Gastroesophageal sphincter (tissue), 4 donors: ENCODE measurements around the gene GPAT2. TPM values are rescaled to one million over a fixed set of nuclear protein-coding genes. Genes with fewer than 3 reads are reported as not detected.
"Not testable (repeated sequence)": the region's sequence is repeated elsewhere in the genome, so short reads cannot be mapped to it uniquely, and the experiment has no call there.

Experiments used
- ATAC-seq: fragments of 150-250 bp; one replicate; pipeline ENCODE4 v1.9.1; 2016; ENCODE audit warnings: mild to moderate bottlenecking, moderate library complexity
- H3K27ac ChIP-seq, 4 donors: fragments of 200-600 bp; sonication (generic) in 3 of 4; 1 replicate in 3 of 4; 2 replicates in 1 of 4; pipeline ENCODE4 v1.5.1; 2016 to 2019
- H3K27me3 ChIP-seq: fragments of 200-600 bp; sonication (generic); one replicate; pipeline ENCODE4 v1.5.1; 2019
- H3K36me3 ChIP-seq, 2 donors: fragments of 200-600 bp; sonication (generic); one replicate each; pipeline ENCODE4 v1.5.1; 2019; ENCODE audit warnings: control low read depth in 1 of 2
- H3K4me1 ChIP-seq, 3 donors: fragments of 200-600 bp; sonication (generic); 1 replicate in 2 of 3; 2 replicates in 1 of 3; pipeline ENCODE4 v1.5.1; 2016 to 2019; ENCODE audit warnings: control low read depth in 2 of 3
- H3K4me3 ChIP-seq, 2 donors: fragments of 200-600 bp; sonication (generic); one replicate each; pipeline ENCODE4 v1.5.1; 2019; ENCODE audit warnings: mild to moderate bottlenecking in 1 of 2, moderate library complexity in 1 of 2
- H3K9me3 ChIP-seq, 3 donors: fragments of 200-600 bp; sonication (generic); one replicate each; pipeline ENCODE4 v1.5.1; 2017 to 2019; ENCODE audit warnings: control low read depth in 2 of 3
- EP300 ChIP-seq: sonication (generic); formaldehyde crosslinking; IDR thresholded peaks from one replicate; pipeline ENCODE4 v1.6.1; 2017; ENCODE audit warnings: antibody characterized with exemption, mild to moderate bottlenecking
- POLR2A ChIP-seq, 2 donors: fragments of 450-650 bp; IDR thresholded peaks; one replicate each; pipeline ENCODE4 v1.6.1; 2017; ENCODE audit warnings: antibody characterized with exemption in 2 of 2, mild to moderate bottlenecking in 2 of 2, moderate library complexity in 1 of 2
- POLR2AphosphoS5 ChIP-seq: sonication (generic); formaldehyde crosslinking; IDR thresholded peaks from one replicate; pipeline ENCODE4 v1.6.1; 2017; ENCODE audit warnings: antibody characterized with exemption
- WGBS, 2 donors: methylation state at CpG; one replicate each; pipeline ENCODE4 v1.1.5; 2018; ENCODE audit warnings: low coverage in 1 of 2; 5-methylcytosine and 5-hydroxymethylcytosine counted together
- total RNA-seq, 4 donors: library from RNA; depleted of rRNA; stranded (reverse); fragments of >200 nt; gene quantifications; one replicate each; pipeline ENCODE4 v1.1.0, GENCODE V29; 2016
- TF ChIP-seq, protein P1 (sequence below), 4 experiments: fragments of 200-600 bp in 2 of 4; fragments of 450-650 bp in 2 of 4; sonication (generic) in 1 of 4; IDR thresholded peaks; one replicate each; pipeline ENCODE4 v1.5.1; 2017 to 2019; ENCODE audit warnings: antibody characterized with exemption in 4 of 4, mild to moderate bottlenecking in 2 of 4, moderate library complexity in 2 of 4

GPAT2 gene
- total RNA-seq, 4 donors from 2014 or later = 1.9 to 8.4 (median 3.9) TPM

DNA sequence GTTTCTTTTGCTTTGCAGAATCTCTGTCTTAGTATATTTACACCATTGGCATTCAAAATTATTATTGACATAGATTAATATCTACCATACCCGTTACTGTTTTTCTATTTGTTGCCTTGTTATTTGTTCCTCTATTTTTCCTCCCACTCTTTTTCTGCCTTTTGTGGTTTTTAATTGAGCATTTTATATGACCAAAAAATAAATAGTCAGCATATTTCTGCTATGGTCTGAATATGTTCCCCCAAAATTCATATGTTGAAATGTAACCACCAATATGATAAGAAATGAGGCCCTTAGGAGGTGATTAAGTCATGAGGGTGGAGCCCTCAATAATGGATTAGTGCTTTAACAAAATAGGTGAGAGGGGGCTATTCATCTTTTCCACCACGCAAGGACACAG, 46.3 kb upstream of the GPAT2 start:
- Histone ChIP-seq H3K27me3 (no peaks in the 10 kb centered on the region), H3K36me3 (no peaks in the 10 kb centered on the region)
- WGBS, 2 donors = 92% methylated on average over 2 of the region's 2 CpGs; no CpG with 5 or more reads in 1 of the 2 donors

DNA sequence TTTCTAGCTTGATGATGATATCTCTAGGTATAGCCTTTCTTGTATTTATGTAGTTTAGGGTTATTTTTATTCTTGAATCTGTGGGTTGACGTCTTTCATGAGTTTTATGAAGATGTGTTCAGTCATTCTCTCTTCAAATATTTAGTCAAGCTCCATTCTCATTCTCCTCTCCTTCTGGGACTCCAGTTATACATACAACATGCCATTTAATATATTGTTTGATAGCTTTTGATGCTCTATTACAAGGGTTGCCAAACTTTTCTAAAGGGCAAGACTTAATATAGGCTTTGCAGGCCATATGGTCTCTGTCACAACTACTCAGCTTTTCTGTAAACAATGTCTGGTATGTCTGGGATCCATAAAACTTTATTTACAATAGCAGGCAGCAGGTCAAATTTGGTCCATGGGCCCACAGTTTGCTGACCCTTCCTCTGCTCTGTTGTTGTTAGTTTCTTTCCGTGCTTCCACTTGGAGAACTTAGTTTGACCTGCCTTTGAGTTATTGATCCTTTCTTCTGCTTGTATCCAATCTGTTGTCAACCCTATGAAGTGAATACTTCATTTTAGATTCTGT, 40.6 kb upstream of the GPAT2 start:
- TF ChIP-seq EP300 (no peak), POLR2AphosphoS5 (no peak), POLR2A (IDR thresholded peaks at IDR 0.05) (no peak)
- TF ChIP-seq, protein P1, sequence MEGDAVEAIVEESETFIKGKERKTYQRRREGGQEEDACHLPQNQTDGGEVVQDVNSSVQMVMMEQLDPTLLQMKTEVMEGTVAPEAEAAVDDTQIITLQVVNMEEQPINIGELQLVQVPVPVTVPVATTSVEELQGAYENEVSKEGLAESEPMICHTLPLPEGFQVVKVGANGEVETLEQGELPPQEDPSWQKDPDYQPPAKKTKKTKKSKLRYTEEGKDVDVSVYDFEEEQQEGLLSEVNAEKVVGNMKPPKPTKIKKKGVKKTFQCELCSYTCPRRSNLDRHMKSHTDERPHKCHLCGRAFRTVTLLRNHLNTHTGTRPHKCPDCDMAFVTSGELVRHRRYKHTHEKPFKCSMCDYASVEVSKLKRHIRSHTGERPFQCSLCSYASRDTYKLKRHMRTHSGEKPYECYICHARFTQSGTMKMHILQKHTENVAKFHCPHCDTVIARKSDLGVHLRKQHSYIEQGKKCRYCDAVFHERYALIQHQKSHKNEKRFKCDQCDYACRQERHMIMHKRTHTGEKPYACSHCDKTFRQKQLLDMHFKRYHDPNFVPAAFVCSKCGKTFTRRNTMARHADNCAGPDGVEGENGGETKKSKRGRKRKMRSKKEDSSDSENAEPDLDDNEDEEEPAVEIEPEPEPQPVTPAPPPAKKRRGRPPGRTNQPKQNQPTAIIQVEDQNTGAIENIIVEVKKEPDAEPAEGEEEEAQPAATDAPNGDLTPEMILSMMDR (IDR thresholded peaks at IDR 0.05) = no peak
- H3K36me3 ChIP-seq = no peaks in the 10 kb centered on the region
- no peak overlapping the region for H3K4me3 ChIP-seq
- ATAC-seq = no peak
- 10 to 44% methylated on average over 1 to 2 of the region's 2 CpGs for WGBS, 2 donors
- H3K27me3 ChIP-seq = peaks cover 4% of the 10 kb centered on the region
- peaks cover 0 to 29% (median 0%) of the 10 kb centered on the region in 3 donors for H3K9me3 ChIP-seq
- H3K27ac ChIP-seq = no peak overlapping the region
- no peaks in the 10 kb centered on the region for H3K4me1 ChIP-seq

More for the DNA sequence above, 46.3 kb upstream of the GPAT2 start:
- no peak for ATAC-seq
- H3K4me3 ChIP-seq = no peak overlapping the region
- H3K27ac ChIP-seq = no peak overlapping the region
- TF ChIP-seq EP300 (no peak), POLR2A (IDR thresholded peaks at IDR 0.05) (no peak), POLR2AphosphoS5 (no peak)
- TF ChIP-seq, protein P1 (IDR thresholded peaks at IDR 0.05) = no peak
- peaks cover 0 to 16% (median 0%) of the 10 kb centered on the region in 3 donors for H3K4me1 ChIP-seq
- H3K9me3 ChIP-seq = peaks cover 0 to 15% (median 0%) of the 10 kb centered on the region in 3 donors

DNA sequence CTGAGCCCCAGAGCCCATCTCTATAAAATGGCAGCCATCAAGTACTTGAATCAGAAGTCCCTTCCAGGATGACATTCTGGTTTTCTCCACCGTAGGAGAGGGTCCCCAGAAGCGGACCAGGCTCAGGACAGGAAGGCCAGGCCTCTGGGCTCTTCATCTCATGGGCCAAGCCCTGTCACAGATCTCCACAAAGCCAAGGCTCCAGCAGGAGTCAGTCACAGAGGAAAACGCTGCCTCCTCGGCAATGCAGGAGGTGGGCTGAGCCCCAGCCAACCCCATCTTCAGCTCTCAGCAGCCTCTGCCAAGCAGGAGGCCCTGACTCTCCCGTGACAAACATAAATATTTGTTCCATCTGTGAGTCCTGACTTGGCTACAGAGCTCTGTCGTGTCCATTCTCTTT, 39.4 kb upstream of the GPAT2 start:
- Histone ChIP-seq H3K36me3 (no peaks in the 10 kb centered on the region), H3K27me3 (peaks cover 4% of the 10 kb centered on the region), H3K4me3 (no peak overlapping the region), H3K27ac (no peak overlapping the region), H3K4me1 (no peaks in the 10 kb centered on the region), H3K9me3 (peaks cover 0 to 29% (median 0%) of the 10 kb centered on the region in 3 donors)
- WGBS, 2 donors = 62 to 80% methylated on average over 1 of the region's 6 CpGs
- no peak for ATAC-seq
- TF ChIP-seq, protein P1 (IDR thresholded peaks at IDR 0.05) = no peak
- TF ChIP-seq POLR2A (IDR thresholded peaks at IDR 0.05) = no peak
- TF ChIP-seq POLR2AphosphoS5 = no peak
- no peak for TF ChIP-seq EP300

DNA sequence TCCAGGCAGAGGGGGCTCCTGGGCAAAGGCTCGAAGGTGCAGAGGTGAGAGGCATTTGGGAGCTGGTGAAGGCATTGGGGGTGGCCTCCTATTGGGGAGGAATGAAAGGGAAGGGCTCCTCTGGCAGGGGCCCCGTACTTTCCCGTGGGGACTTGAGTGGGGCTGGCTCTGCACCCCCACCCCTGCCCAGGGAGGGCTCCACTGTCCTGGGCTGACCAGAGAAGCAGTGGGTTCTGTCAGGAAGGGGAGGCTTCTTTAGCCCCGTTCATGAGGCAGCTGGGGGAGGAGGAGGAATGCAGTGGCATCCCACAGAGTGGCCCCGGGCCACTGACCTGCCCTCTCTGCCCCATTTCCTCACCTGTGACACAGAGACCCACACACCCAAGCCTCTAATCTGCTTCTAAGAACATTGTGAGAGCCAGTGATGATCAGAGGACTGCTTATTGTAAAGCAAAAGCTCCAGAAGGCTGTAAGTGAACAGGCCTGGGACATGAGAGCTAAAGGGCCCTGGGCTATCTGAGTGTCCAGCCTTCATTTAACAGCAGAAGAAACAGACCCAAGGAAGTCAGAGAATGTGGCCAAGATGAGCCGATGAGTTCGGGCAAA, 38.6 kb upstream of the GPAT2 start:
- WGBS, 2 donors = 100% methylated on average over 4 of the region's 7 CpGs; no CpG with 5 or more reads in 1 of the 2 donors
- Histone ChIP-seq H3K27me3 (peaks cover 4% of the 10 kb centered on the region), H3K27ac (no peak overlapping the region), H3K9me3 (peaks cover 0 to 29% (median 0%) of the 10 kb centered on the region in 3 donors), H3K4me1 (no peaks in the 10 kb centered on the region), H3K36me3 (no peaks in the 10 kb centered on the region), H3K4me3 (no peak overlapping the region)
- no peak for ATAC-seq
- no peak for TF ChIP-seq POLR2AphosphoS5
- no peak for TF ChIP-seq EP300
- TF ChIP-seq, protein P1 (IDR thresholded peaks at IDR 0.05) = no peak
- TF ChIP-seq POLR2A (IDR thresholded peaks at IDR 0.05) = no peak

DNA sequence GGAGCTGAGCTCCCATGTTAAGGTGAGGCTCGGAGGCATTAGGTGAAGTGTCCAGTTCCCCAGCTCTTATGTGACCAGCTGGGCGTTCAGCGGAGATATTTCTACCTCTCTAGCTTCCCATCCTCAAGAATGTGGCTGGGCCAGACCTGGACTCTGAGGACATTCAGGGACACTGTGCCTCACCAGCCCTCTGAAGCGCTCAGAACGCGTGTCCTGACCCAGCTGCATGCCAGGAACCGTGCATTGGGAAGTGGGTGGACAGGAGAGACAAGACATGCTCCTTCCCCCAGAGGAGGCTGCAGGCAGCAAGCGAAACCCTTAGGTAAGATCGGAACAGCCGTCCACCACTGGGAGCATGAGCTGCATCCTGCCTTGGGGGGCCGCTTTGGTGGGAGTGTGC, 38.0 kb upstream of the GPAT2 start:
- Histone ChIP-seq H3K9me3 (peaks cover 0 to 29% (median 0%) of the 10 kb centered on the region in 3 donors), H3K27me3 (peaks cover 4% of the 10 kb centered on the region), H3K36me3 (no peaks in the 10 kb centered on the region), H3K4me1 (no peaks in the 10 kb centered on the region), H3K27ac (no peak overlapping the region), H3K4me3 (no peak overlapping the region)
- no peak for TF ChIP-seq POLR2AphosphoS5
- no peak for TF ChIP-seq EP300
- no peak for TF ChIP-seq POLR2A (IDR thresholded peaks at IDR 0.05)
- TF ChIP-seq, protein P1 (IDR thresholded peaks at IDR 0.05) = no peak
- no peak for ATAC-seq
- WGBS, 2 donors = 100% methylated on average over 2 of the region's 11 CpGs; no CpG with 5 or more reads in 1 of the 2 donors

DNA sequence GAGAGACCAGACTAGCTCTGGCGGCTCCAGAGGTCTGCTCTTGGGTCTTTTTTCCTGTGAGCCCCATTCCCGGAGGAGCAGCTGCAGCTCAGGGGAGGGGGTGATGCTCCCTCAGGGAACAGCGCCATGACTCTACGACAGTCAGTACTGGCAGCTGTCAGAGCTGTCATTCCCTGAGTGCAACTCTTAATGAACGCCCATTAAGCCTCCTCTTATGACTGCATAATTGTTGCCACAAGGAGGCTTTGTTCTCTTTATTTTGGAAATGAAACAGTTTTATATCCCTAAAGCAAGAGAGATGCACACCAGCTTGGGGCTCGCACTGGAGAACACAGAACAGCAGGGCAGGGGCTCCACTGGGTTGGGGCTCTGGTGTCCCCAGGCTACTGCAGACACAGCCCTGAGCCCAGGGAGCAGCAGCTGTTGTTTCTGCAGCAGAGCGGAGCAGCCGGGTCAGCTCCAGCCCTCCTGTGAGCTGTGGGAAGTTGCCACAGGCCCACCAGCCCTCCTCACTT, 37.3 kb upstream of the GPAT2 start:
- H3K4me3 ChIP-seq, H3K36me3 ChIP-seq, H3K27me3 ChIP-seq, H3K27ac ChIP-seq, ATAC-seq, H3K4me1 ChIP-seq: not testable (repeated sequence)
- H3K9me3 ChIP-seq = peaks cover 0 to 23% (median 0%) of the 10 kb centered on the region in 3 donors
- no CpG with 5 or more reads among the region's 8 CpGs for WGBS, 2 donors
